WERI-Rb-1 (cell line): ENCODE data around the gene FOXK2.
A peak's percentile ranks its signal among the peaks of the same experiment; 100 is the strongest.
"Not testable (repeated sequence)": the region's sequence is repeated elsewhere in the genome, so short reads cannot be mapped to it uniquely, and the experiment has no call there.

ENCODE experiments used
- DNase-seq: peaks from one replicate; pipeline ENCODE4 v3.0.0-alpha.2; 2020
- H3K27ac ChIP-seq: fragments of 250-450 bp; sonication (Bioruptor Pico); 2 replicates; pipeline ENCODE4 v1.5.1; 2020; ENCODE audit warnings: mild to moderate bottlenecking, moderate library complexity
- H3K27me3 ChIP-seq: fragments of 250-450 bp; sonication (Bioruptor Pico); 2 replicates; pipeline ENCODE4 v1.5.1; 2021; ENCODE audit warnings: mild to moderate bottlenecking, low read depth, moderate library complexity; ENCODE audit not compliant: insufficient read depth, severe bottlenecking
- H3K36me3 ChIP-seq: fragments of 250-450 bp; sonication (Bioruptor Pico); 2 replicates; pipeline ENCODE4 v1.5.1; 2020; ENCODE audit warnings: mild to moderate bottlenecking, moderate library complexity
- H3K4me3 ChIP-seq: 2 replicates; pipeline ENCODE4 v1.5.1; 2011; ENCODE audit warnings: low read depth, mild to moderate bottlenecking, control low read depth, low read length
- H3K9me3 ChIP-seq: fragments of 250-450 bp; sonication (Bioruptor Pico); 2 replicates; pipeline ENCODE4 v1.5.1; 2021; ENCODE audit warnings: mild to moderate bottlenecking, moderate library complexity; ENCODE audit not compliant: severe bottlenecking
- CTCF ChIP-seq: IDR thresholded peaks from 2 replicates; pipeline ENCODE4 v1.5.1; 2011; ENCODE audit warnings: low read depth, mild to moderate bottlenecking, control low read depth, inconsistent platforms, low read length

Gene FOXK2

GRCh38 chr17:82505296-82505695 is 14.2 kb upstream of the FOXK2 start:
- H3K27ac ChIP-seq, result no peak overlapping the region
- H3K27me3 ChIP-seq, result no peaks in the 10 kb centered on the region
- no peak overlapping the region for H3K4me3 ChIP-seq
- no peaks in the 10 kb centered on the region for H3K9me3 ChIP-seq
- H3K36me3 ChIP-seq, result no peaks in the 10 kb centered on the region
- no peak for TF ChIP-seq CTCF
- no peak for DNase-seq

- not testable (repeated sequence) for H3K4me3 ChIP-seq, DNase-seq, H3K36me3 ChIP-seq
Measured at GRCh38 chr17:82506402-82506801, 13.1 kb upstream of the FOXK2 start.

GRCh38 chr17:82507631-82508175 is 11.8 kb upstream of the FOXK2 start:
- DNase-seq, result no peak
- Histone ChIP-seq H3K27me3 (no peaks in the 10 kb centered on the region), H3K9me3 (no peaks in the 10 kb centered on the region), H3K27ac (no peak overlapping the region), H3K36me3 (no peaks in the 10 kb centered on the region), H3K4me3 (no peak overlapping the region)
- TF ChIP-seq CTCF, result no peak

More at GRCh38 chr17:82506402-82506801, 13.1 kb upstream of the FOXK2 start:
- not testable (repeated sequence) for H3K27me3 ChIP-seq, H3K27ac ChIP-seq, H3K9me3 ChIP-seq

- not testable (repeated sequence) for H3K4me3 ChIP-seq, H3K27ac ChIP-seq, H3K36me3 ChIP-seq, H3K9me3 ChIP-seq, H3K27me3 ChIP-seq, DNase-seq
Measured at GRCh38 chr17:82511642-82512041, 7.9 kb upstream of the FOXK2 start.

GRCh38 chr17:82513864-82514263 is 5.7 kb upstream of the FOXK2 start:
- not testable (repeated sequence) for DNase-seq, H3K27ac ChIP-seq, H3K36me3 ChIP-seq, H3K4me3 ChIP-seq, H3K27me3 ChIP-seq
- peaks cover 17% of the 10 kb centered on the region for H3K9me3 ChIP-seq

- no peak for TF ChIP-seq CTCF
- Histone ChIP-seq H3K27me3 (no peaks in the 10 kb centered on the region), H3K9me3 (peaks cover 17% of the 10 kb centered on the region), H3K27ac (no peak overlapping the region), H3K4me3 (no peak overlapping the region), H3K36me3 (peaks cover 8% of the 10 kb centered on the region)
- no peak for DNase-seq
Measured at GRCh38 chr17:82517230-82517865, 2.2 kb upstream of the FOXK2 start.

- no peaks in the 10 kb centered on the region for H3K27me3 ChIP-seq
- H3K27ac ChIP-seq, result peak overlapping the region; percentile 93
- peaks cover 17% of the 10 kb centered on the region for H3K9me3 ChIP-seq
- peak; percentile 34 for DNase-seq
- no peak for TF ChIP-seq CTCF
- peaks cover 28% of the 10 kb centered on the region for H3K36me3 ChIP-seq
- peak overlapping the region; percentile 82 for H3K4me3 ChIP-seq
Measured at GRCh38 chr17:82519971-82520903, 705 bp downstream of the FOXK2 start.
